GM18511 (cell line): ENCODE data around the gene SYNPO.

Source experiments
- ATAC-seq: cut with Tn5 transposase; IDR thresholded peaks from one replicate; pipeline ENCODE4 v1.9.1; 2021; ENCODE audit warnings: mild to moderate bottlenecking, moderate library complexity; ENCODE audit not compliant: unreplicated experiment

The SYNPO gene

GRCh38 chr5:150640311-150641005 lies at the start of gene SYNPO:
Gene SYNPO, plus strand, starts transcription at chr5:150640660. Its CDS starts 7,616 bp downstream, at chr5:150648276.
- no peak for ATAC-seq

- no peak for ATAC-seq
Observed at GRCh38 chr5:150590979-150591695, 49.3 kb upstream of the SYNPO start.

- no peak for ATAC-seq
Observed at GRCh38 chr5:150593593-150593992, 46.9 kb upstream of the SYNPO start.

GRCh38 chr5:150593996-150594395 lies 46.5 kb upstream of the SYNPO start:
- ATAC-seq = no peak

- ATAC-seq = no peak
Observed at GRCh38 chr5:150595466-150596031, 44.9 kb upstream of the SYNPO start.

- ATAC-seq = no peak
Observed at GRCh38 chr5:150596313-150596712, 44.1 kb upstream of the SYNPO start.

- no peak for ATAC-seq
Observed at GRCh38 chr5:150596826-150597225, 43.6 kb upstream of the SYNPO start.

GRCh38 chr5:150598006-150598405 lies 42.5 kb upstream of the SYNPO start:
- no peak for ATAC-seq

- no peak for ATAC-seq
Observed at GRCh38 chr5:150598821-150599273, 41.6 kb upstream of the SYNPO start.

- ATAC-seq = no peak
Observed at GRCh38 chr5:150599281-150599680, 41.2 kb upstream of the SYNPO start.

GRCh38 chr5:150599917-150600511 lies 40.4 kb upstream of the SYNPO start:
- no peak for ATAC-seq

GRCh38 chr5:150600616-150601490 lies 39.6 kb upstream of the SYNPO start:
- no peak for ATAC-seq

GRCh38 chr5:150601491-150602345 lies 38.7 kb upstream of the SYNPO start:
- no peak for ATAC-seq

GRCh38 chr5:150603052-150603451 lies 37.4 kb upstream of the SYNPO start:
- no peak for ATAC-seq

GRCh38 chr5:150603491-150603890 lies 37.0 kb upstream of the SYNPO start:
- no peak for ATAC-seq

- ATAC-seq = no peak
Observed at GRCh38 chr5:150604010-150604409, 36.5 kb upstream of the SYNPO start.

GRCh38 chr5:150604894-150605440 lies 35.5 kb upstream of the SYNPO start:
- no peak for ATAC-seq

- no peak for ATAC-seq
Observed at GRCh38 chr5:150605546-150605945, 34.9 kb upstream of the SYNPO start.

GRCh38 chr5:150606476-150606875 lies 34.0 kb upstream of the SYNPO start:
- ATAC-seq = no peak
